Measurements from ENCODE around the gene ATP6V1F.
A peak's percentile ranks its signal among the peaks of the same experiment; 100 is the strongest.

ATP6V1F gene

DNA sequence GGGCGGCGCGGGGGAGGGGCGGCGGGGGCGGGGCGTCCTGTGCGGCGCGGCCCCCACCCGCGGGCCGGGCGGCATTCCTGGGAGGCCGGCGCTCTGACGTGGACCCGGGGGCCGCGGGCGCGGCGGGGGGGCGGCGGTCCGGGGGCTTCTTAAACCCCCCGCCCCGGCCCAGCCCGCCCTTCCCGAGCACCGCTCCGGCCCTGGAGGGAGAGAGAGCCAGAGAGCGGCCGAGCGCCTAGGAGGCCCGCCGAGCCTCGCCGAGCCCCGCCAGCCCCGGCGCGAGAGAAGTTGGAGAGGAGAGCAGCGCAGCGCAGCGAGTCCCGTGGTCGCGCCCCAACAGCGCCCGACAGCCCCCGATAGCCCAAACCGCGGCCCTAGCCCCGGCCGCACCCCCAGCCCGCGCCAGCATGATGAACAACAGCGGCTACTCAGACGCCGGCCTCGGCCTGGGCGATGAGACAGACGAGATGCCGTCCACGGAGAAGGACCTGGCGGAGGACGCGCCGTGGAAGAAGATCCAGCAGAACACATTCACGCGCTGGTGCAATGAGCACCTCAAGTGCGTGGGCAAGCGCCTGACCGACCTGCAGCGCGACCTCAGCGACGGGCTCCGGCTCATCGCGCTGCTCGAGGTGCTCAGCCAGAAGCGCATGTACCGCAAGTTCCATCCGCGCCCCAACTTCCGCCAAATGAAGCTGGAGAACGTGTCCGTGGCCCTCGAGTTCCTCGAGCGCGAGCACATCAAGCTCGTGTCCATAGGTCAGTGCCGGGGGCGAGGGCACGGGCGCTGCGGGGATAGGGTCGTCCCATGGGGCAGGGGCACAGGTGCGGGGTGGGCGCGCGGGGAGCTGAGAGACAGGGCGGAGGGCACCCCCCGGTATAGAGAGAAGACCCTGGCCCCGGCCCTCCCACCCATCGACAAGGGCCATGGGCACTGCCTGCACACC lies 32.2 kb upstream of the ATP6V1F start, which contains the start of gene FLNC:
TSS of gene FLNC (plus strand) at position 176 of the 947 bp plus-strand sequence. CDS start at position 408, 232 bp downstream.
- peaks cover 15% of the 10 kb centered on the region for H3K27me3 ChIP-seq (ENCODE audit: control insufficient read depth, insufficient read depth, low read length)
- H3K36me3 ChIP-seq (ENCODE audit: control insufficient read depth, insufficient read depth, low read length), result no peaks in the 10 kb centered on the region
- H3K4me3 ChIP-seq (ENCODE audit: low read depth, low read length), result peak within 1 kb of the TSS; percentile 63
- H3K9me3 ChIP-seq (ENCODE audit: control insufficient read depth, insufficient read depth, low read length), result no peaks in the 10 kb centered on the region
- peak within 1 kb of the TSS; percentile 65 for H3K9ac ChIP-seq (ENCODE audit: low read depth, low read length)
- peaks cover 5% of the 10 kb centered on the region for H3K4me1 ChIP-seq (ENCODE audit: control insufficient read depth, insufficient read depth, low read length)

GRCh38 chr7:128831178-128831993 lies 31.3 kb upstream of the ATP6V1F start:
- Histone ChIP-seq H3K27me3 (ENCODE audit: control insufficient read depth, insufficient read depth, low read length) (peaks cover 15% of the 10 kb centered on the region), H3K9ac (ENCODE audit: low read depth, low read length) (peak overlapping the region; percentile 65), H3K9me3 (ENCODE audit: control insufficient read depth, insufficient read depth, low read length) (no peaks in the 10 kb centered on the region), H3K4me1 (ENCODE audit: control insufficient read depth, insufficient read depth, low read length) (peaks cover 5% of the 10 kb centered on the region), H3K36me3 (ENCODE audit: control insufficient read depth, insufficient read depth, low read length) (peaks cover 4% of the 10 kb centered on the region), H3K4me3 (ENCODE audit: low read depth, low read length) (peak overlapping the region; percentile 63)

GRCh38 chr7:128831994-128832879 lies 30.4 kb upstream of the ATP6V1F start:
- Histone ChIP-seq H3K27me3 (ENCODE audit: control insufficient read depth, insufficient read depth, low read length) (peaks cover 15% of the 10 kb centered on the region), H3K4me1 (ENCODE audit: control insufficient read depth, insufficient read depth, low read length) (peaks cover 5% of the 10 kb centered on the region), H3K4me3 (ENCODE audit: low read depth, low read length) (peak overlapping the region; percentile 63), H3K36me3 (ENCODE audit: control insufficient read depth, insufficient read depth, low read length) (peaks cover 5% of the 10 kb centered on the region), H3K9me3 (ENCODE audit: control insufficient read depth, insufficient read depth, low read length) (no peaks in the 10 kb centered on the region), H3K9ac (ENCODE audit: low read depth, low read length) (no peak overlapping the region)

DNA sequence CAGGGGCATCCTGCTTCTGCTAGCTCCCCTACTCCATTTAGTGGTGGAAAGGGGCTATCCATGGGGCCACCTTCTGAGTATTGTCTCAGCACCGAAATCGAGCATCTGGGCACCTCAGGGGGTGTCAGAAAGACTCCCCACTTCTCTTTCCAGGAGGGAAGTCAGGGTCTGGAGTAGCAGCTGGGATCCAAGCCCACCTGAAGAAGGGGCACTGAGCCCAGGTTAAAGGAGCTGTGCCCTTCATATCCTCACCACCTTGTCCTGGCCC lies 29.8 kb upstream of the ATP6V1F start:
- Histone ChIP-seq H3K36me3 (ENCODE audit: control insufficient read depth, insufficient read depth, low read length) (peaks cover 9% of the 10 kb centered on the region), H3K9me3 (ENCODE audit: control insufficient read depth, insufficient read depth, low read length) (no peaks in the 10 kb centered on the region), H3K4me3 (ENCODE audit: low read depth, low read length) (peak overlapping the region; percentile 63), H3K9ac (ENCODE audit: low read depth, low read length) (no peak overlapping the region), H3K27me3 (ENCODE audit: control insufficient read depth, insufficient read depth, low read length) (peaks cover 15% of the 10 kb centered on the region), H3K4me1 (ENCODE audit: control insufficient read depth, insufficient read depth, low read length) (peaks cover 5% of the 10 kb centered on the region)

- peak overlapping the region; percentile 63 for H3K4me3 ChIP-seq (ENCODE audit: low read depth, low read length)
- H3K9ac ChIP-seq (ENCODE audit: low read depth, low read length), result no peak overlapping the region
- peaks cover 11% of the 10 kb centered on the region for H3K36me3 ChIP-seq (ENCODE audit: control insufficient read depth, insufficient read depth, low read length)
- H3K27me3 ChIP-seq (ENCODE audit: control insufficient read depth, insufficient read depth, low read length), result peaks cover 15% of the 10 kb centered on the region
- no peaks in the 10 kb centered on the region for H3K9me3 ChIP-seq (ENCODE audit: control insufficient read depth, insufficient read depth, low read length)
- peaks cover 4% of the 10 kb centered on the region for H3K4me1 ChIP-seq (ENCODE audit: control insufficient read depth, insufficient read depth, low read length)
Measured at GRCh38 chr7:128833148-128833945, 29.3 kb upstream of the ATP6V1F start.

DNA sequence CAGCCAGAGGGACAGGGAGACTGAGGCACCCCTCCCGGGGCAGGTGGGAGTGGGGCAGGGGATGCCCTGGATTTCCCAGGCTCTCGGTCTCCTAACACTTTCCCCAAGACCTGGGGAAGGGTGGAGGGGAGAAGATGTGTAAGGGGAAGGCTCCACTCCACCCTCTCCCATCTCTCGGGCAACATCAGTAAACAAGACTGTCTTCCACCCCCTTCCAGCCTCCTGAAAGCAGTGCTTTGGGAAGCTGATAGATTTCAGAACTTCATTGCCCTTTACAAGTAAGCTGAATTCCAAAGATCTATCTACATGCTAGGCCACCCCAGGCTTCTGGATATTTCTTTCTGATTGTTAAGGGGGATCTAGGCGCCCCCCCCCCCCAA lies 28.7 kb upstream of the ATP6V1F start:
- H3K27me3 ChIP-seq (ENCODE audit: control insufficient read depth, insufficient read depth, low read length), result peaks cover 15% of the 10 kb centered on the region
- H3K4me3 ChIP-seq (ENCODE audit: low read depth, low read length), result no peak overlapping the region
- no peaks in the 10 kb centered on the region for H3K9me3 ChIP-seq (ENCODE audit: control insufficient read depth, insufficient read depth, low read length)
- no peak overlapping the region for H3K9ac ChIP-seq (ENCODE audit: low read depth, low read length)
- H3K4me1 ChIP-seq (ENCODE audit: control insufficient read depth, insufficient read depth, low read length), result peaks cover 3% of the 10 kb centered on the region
- H3K36me3 ChIP-seq (ENCODE audit: control insufficient read depth, insufficient read depth, low read length), result peaks cover 17% of the 10 kb centered on the region

DNA sequence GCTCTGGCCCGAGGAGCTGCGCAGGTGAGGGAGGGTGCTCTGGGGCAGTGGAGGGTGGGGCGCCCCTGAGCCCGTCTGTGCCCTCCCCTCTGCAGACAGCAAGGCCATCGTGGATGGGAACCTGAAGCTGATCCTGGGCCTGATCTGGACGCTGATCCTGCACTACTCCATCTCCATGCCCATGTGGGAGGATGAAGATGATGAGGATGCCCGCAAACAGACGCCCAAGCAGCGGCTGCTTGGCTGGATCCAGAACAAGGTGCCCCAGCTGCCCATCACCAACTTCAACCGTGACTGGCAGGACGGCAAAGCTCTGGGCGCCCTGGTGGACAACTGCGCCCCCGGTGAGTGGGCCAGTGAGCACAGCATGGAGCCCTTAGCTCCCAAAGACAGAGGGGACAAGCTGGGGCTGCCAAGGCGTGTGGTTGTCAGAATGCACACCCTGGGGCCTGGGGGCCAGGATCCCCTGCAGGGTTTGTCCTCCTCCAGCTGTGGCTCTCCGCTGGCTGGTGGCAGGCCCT lies 27.4 kb upstream of the ATP6V1F start:
- H3K4me3 ChIP-seq (ENCODE audit: low read depth, low read length), result no peak overlapping the region

DNA sequence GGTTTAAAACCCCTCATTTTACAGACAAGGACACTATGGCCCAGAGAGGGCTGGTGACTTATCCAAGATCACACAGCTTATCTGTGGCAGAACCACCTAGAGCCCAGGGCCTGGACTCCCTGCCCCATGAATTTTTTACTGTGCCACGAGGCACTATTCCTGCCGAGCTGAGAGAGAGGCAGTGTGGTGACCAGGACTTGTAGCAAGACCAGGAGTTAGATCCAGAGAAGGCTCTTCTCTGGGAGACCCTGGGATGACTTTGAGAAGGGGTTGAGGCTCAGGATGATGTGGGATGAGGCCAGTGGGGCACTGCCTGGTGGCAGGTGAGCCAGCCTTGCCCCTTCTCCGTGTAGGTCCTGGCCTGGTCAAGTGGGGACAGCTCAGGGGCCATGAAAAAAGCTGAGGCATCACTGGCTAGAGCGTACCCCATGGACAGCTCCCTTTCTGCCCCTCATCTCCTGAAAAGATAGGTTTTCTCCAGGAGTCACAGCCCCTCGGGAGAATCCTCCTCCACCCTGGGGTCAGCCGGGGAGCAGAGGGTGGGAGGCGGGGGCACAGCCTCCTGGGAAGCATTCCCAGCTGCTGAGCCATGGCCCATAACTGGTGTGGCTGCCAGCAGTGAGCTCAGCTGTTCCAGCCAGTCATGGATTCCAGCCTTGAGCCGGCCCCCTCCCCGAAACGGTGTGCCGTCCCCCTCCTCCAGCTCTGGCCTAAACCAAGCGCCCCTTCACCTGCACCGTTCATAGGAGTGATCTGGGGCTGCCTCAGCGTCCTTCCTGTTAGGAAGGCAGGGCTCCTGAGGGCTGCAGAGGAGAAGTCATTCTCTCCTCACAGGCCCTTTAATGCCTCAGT lies 26.6 kb upstream of the ATP6V1F start:
- Histone ChIP-seq H3K27me3 (ENCODE audit: control insufficient read depth, insufficient read depth, low read length) (peaks cover 3% of the 10 kb centered on the region), H3K4me3 (ENCODE audit: low read depth, low read length) (no peak overlapping the region), H3K4me1 (ENCODE audit: control insufficient read depth, insufficient read depth, low read length) (no peaks in the 10 kb centered on the region), H3K9ac (ENCODE audit: low read depth, low read length) (no peak overlapping the region), H3K36me3 (ENCODE audit: control insufficient read depth, insufficient read depth, low read length) (peaks cover 22% of the 10 kb centered on the region), H3K9me3 (ENCODE audit: control insufficient read depth, insufficient read depth, low read length) (no peaks in the 10 kb centered on the region)

More for the DNA sequence above, 27.4 kb upstream of the ATP6V1F start:
- no peak overlapping the region for H3K9ac ChIP-seq (ENCODE audit: low read depth, low read length)
- no peaks in the 10 kb centered on the region for H3K4me1 ChIP-seq (ENCODE audit: control insufficient read depth, insufficient read depth, low read length)
- H3K36me3 ChIP-seq (ENCODE audit: control insufficient read depth, insufficient read depth, low read length), result peaks cover 22% of the 10 kb centered on the region
- peaks cover 7% of the 10 kb centered on the region for H3K27me3 ChIP-seq (ENCODE audit: control insufficient read depth, insufficient read depth, low read length)
- no peaks in the 10 kb centered on the region for H3K9me3 ChIP-seq (ENCODE audit: control insufficient read depth, insufficient read depth, low read length)

DNA sequence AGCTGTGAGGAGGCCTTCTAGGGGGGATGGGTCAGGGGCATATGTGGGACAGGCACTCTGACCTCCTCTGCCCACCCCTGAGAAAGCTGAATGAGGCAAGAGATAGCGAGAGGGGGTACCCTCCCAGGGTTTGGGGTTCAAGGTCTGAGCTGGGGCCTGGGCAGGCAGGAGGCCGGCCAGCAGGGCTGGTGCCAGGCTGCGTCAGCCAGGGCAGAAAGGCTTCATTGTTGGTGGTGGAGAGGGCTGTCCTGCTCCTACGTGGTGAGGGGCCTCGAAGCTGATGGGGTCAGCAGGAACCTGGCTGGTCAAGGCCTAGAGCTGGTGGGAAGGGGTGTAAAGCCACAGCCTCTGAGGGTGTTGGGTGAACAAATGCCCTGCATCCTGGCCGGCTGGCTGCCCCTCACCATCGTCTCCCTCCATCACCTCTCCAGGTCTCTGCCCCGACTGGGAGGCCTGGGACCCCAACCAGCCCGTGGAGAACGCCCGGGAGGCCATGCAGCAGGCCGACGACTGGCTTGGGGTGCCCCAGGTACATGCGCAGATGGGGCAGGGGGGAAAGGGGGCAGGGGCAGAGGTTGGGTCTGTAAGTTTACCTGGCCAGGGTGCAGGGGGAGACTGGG lies 25.8 kb upstream of the ATP6V1F start:
- Histone ChIP-seq H3K9ac (ENCODE audit: low read depth, low read length) (no peak overlapping the region), H3K36me3 (ENCODE audit: control insufficient read depth, insufficient read depth, low read length) (peaks cover 22% of the 10 kb centered on the region)

DNA sequence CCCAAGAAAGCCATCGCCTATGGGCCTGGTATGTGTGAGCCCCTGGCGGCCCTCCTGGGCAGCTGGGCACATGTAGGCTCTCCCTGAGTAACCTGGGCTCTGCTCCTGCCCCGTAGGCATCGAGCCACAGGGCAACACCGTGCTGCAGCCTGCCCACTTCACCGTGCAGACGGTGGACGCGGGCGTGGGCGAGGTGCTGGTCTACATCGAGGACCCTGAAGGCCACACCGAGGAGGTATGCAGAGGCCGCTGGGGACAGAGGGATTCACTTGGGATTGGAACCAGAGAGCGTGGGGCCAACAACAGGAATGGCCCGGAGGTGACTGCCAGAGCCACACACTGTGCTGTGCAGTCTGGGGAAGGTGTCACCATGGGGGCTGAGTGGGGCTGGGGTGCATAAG lies 25.1 kb upstream of the ATP6V1F start:
- H3K9ac ChIP-seq (ENCODE audit: low read depth, low read length), result no peak overlapping the region
- no peaks in the 10 kb centered on the region for H3K9me3 ChIP-seq (ENCODE audit: control insufficient read depth, insufficient read depth, low read length)
- peaks cover 2% of the 10 kb centered on the region for H3K4me1 ChIP-seq (ENCODE audit: control insufficient read depth, insufficient read depth, low read length)
- H3K27me3 ChIP-seq (ENCODE audit: control insufficient read depth, insufficient read depth, low read length), result no peaks in the 10 kb centered on the region
- H3K36me3 ChIP-seq (ENCODE audit: control insufficient read depth, insufficient read depth, low read length), result peaks cover 24% of the 10 kb centered on the region
- H3K4me3 ChIP-seq (ENCODE audit: low read depth, low read length), result no peak overlapping the region

More for the DNA sequence above, 25.8 kb upstream of the ATP6V1F start:
- no peaks in the 10 kb centered on the region for H3K27me3 ChIP-seq (ENCODE audit: control insufficient read depth, insufficient read depth, low read length)
- H3K4me3 ChIP-seq (ENCODE audit: low read depth, low read length), result no peak overlapping the region
- H3K4me1 ChIP-seq (ENCODE audit: control insufficient read depth, insufficient read depth, low read length), result peaks cover 2% of the 10 kb centered on the region
- no peaks in the 10 kb centered on the region for H3K9me3 ChIP-seq (ENCODE audit: control insufficient read depth, insufficient read depth, low read length)

All from iPS-15b (cell line).